Measurements from ENCODE around the gene FSTL5. TPM values are rescaled to one million over a fixed set of nuclear protein-coding genes. Genes with fewer than 3 reads are reported as not detected.

FSTL5 gene
- total and polyA plus RNA-seq, 2 donors (not counting 3 experiments of a cell fraction or from before 2014, with no cell fraction given): 1.3 to 1.9 TPM

GRCh38 chr4:161916035-161916434, 247.8 kb downstream of the FSTL5 start:
- intact Hi-C loops (cut with micrococcal nuclease): no loop called here
- Histone ChIP-seq H2AFZ (ENCODE audit: low read depth, low read length) (peak overlapping the region; percentile 45), H3K9me3 (replicated peaks; ENCODE audit: control insufficient read depth, insufficient read depth, low read length) (no peaks in the 10 kb centered on the region), H3K9me1 (replicated peaks; ENCODE audit: control insufficient read depth, extremely low read depth, insufficient read depth, low read length) (no peaks in the 10 kb centered on the region), H3K36me3 (ENCODE audit: control insufficient read depth in 2 of 2, extremely low read depth in 1 of 2, insufficient read depth in 2 of 2, low read length in 2 of 2) (no peaks in the 10 kb centered on the region), H3K27me3 (ENCODE audit: control insufficient read depth in 2 of 2, insufficient read depth in 2 of 2, low read length in 2 of 2) (no peaks in the 10 kb centered on the region), H3K4me2 (ENCODE audit: insufficient read depth, low read length) (no peak overlapping the region), H3K79me2 (ENCODE audit: control insufficient read depth, insufficient read depth, low read length) (no peaks in the 10 kb centered on the region), H3K4me3 (replicated peaks in 1 of 3; ENCODE audit: insufficient read depth in 1 of 3, low read depth in 1 of 3, low read length in 3 of 3) (no peak overlapping the region), H4K20me1 (replicated peaks; ENCODE audit: control insufficient read depth, extremely low read depth, insufficient read depth, low read length) (no peaks in the 10 kb centered on the region), H3K27ac (ENCODE audit: insufficient read depth, low read depth, low read length) (no peak overlapping the region), H3K9ac (replicated peaks; ENCODE audit: extremely low read depth, insufficient read depth, low read length) (no peak overlapping the region), H3K4me1 (ENCODE audit: control insufficient read depth, extremely low read depth, insufficient read depth, low read length) (no peaks in the 10 kb centered on the region)
- CTCF ChIA-PET: no interaction called here
- DNase-seq (ENCODE audit: low read depth, low spot score) (no peak), FAIRE-seq (no peak)
- POLR2A ChIA-PET: no interaction called here
- no peak for TF ChIP-seq EZH2 (IDR thresholded peaks at IDR 0.05; ENCODE audit: borderline replicate concordance, low read depth, low read length, severe bottlenecking)
- no peak for TF ChIP-seq POLR2A (IDR thresholded peaks at IDR 0.05; ENCODE audit: low read depth, low read length)
- no peak for TF ChIP-seq MAX (IDR thresholded peaks at IDR 0.05; ENCODE audit: insufficient read depth, insufficient read length)
- TF ChIP-seq JUN (IDR thresholded peaks at IDR 0.05; ENCODE audit: borderline replicate concordance, insufficient read depth, insufficient read length, low read depth): no peak
- TF ChIP-seq GATA2 (IDR thresholded peaks at IDR 0.05; ENCODE audit: insufficient read depth, insufficient read length, low read depth, low read length): no peak
- TF ChIP-seq CTCF (IDR thresholded peaks at IDR 0.05; ENCODE audit: extremely low read depth in 1 of 2, insufficient read depth in 1 of 2, low read depth in 1 of 2, low read length in 2 of 2): no peak
- TF ChIP-seq POLR2AphosphoS5 (IDR thresholded peaks at IDR 0.05; ENCODE audit: insufficient read depth, low read depth, low read length): no peak
- BruUV-seq (replicated peaks): no TSS peak
- dilution Hi-C loops (cut with MboI; ENCODE audit: extremely low pct_ligation_motif_present, low sequenced_read_pairs): no loop called here

All from endothelial cell of umbilical vein (primary cell).